Fibroblast of lung (primary cell): ENCODE data around the gene UCP2.

Experiments used
- CTCF ChIP-seq, 2 donors: IDR thresholded peaks in 1 of 2; conservative IDR thresholded peaks in 1 of 2; 1 replicate in 1 of 2; 2 replicates in 1 of 2; pipeline ENCODE4 v1.5.1; 2011 to 2012; ENCODE audit warnings: low read length in 2 of 2, control low read depth in 1 of 2, inconsistent platforms in 1 of 2, low read depth in 1 of 2, mild to moderate bottlenecking in 1 of 2
- EZH2 ChIP-seq: IDR thresholded peaks from 2 replicates; pipeline ENCODE4 v1.5.1; 2012; ENCODE audit warnings: low read length, control low read depth, mild to moderate bottlenecking; ENCODE audit errors: missing control alignments

GRCh38 chr11:73983741-73984538, 1.3 kb upstream of the UCP2 start:
- TF ChIP-seq CTCF (conservative IDR thresholded peaks at IDR 0.05 in 1 of 2, IDR thresholded peaks at IDR 0.05 in 1 of 2; ENCODE audit: low read depth in 1 of 2, low read length in 2 of 2) (no peak), EZH2 (no peak)
